SJCRH30 (cell line): Measurements from ENCODE around the gene ING3. TPM values are rescaled to one million over a fixed set of nuclear protein-coding genes. Genes with fewer than 3 reads are reported as not detected.
"Not testable (repeated sequence)": the region's sequence is repeated elsewhere in the genome, so short reads cannot be mapped to it uniquely, and the experiment has no call there.

Experiments used
- DNase-seq, 2 experiments: peaks; one replicate each; pipeline ENCODE4 v3.0.0-alpha.2; 2015 to 2020
- H3K27ac ChIP-seq: fragments of 250-450 bp; sonication (Bioruptor Pico); 2 replicates; pipeline ENCODE4 v1.5.1; 2020; ENCODE audit warnings: mild to moderate bottlenecking, moderate library complexity
- H3K27me3 ChIP-seq: fragments of 250-450 bp; sonication (Bioruptor Pico); 2 replicates; pipeline ENCODE4 v1.5.1; 2020; ENCODE audit warnings: mild to moderate bottlenecking, moderate library complexity
- H3K36me3 ChIP-seq: fragments of 250-450 bp; sonication (Bioruptor Pico); 2 replicates; pipeline ENCODE4 v1.5.1; 2020; ENCODE audit warnings: mild to moderate bottlenecking, moderate library complexity
- H3K4me1 ChIP-seq: fragments of 250-450 bp; sonication (Bioruptor Pico); 2 replicates; pipeline ENCODE4 v1.5.1; 2020; ENCODE audit warnings: mild to moderate bottlenecking, moderate library complexity
- H3K4me3 ChIP-seq: fragments of 250-450 bp; sonication (Bioruptor Pico); 2 replicates; pipeline ENCODE4 v1.5.1; 2020; ENCODE audit warnings: mild to moderate bottlenecking, moderate library complexity
- H3K9me3 ChIP-seq: fragments of 250-450 bp; sonication (Bioruptor Pico); replicated peaks from 2 replicates; pipeline ENCODE4 v1.5.1; 2020; ENCODE audit warnings: mild to moderate bottlenecking, moderate library complexity
- total RNA-seq: library from RNA; depleted of rRNA; stranded (reverse); fragments of >200 nt; shearing (Covaris generic); gene quantifications from 2 replicates; pipeline ENCODE4 v1.2.3, GENCODE V29; 2014

ING3 gene
- total RNA-seq, 1 experiment from 2014 or later, result 40.1 TPM

GRCh38 chr7:120973849-120974248 lies 23.3 kb downstream of the ING3 start:
- Histone ChIP-seq H3K27me3 (no peaks in the 10 kb centered on the region), H3K4me1 (no peaks in the 10 kb centered on the region), H3K4me3 (no peak overlapping the region), H3K9me3 (no peaks in the 10 kb centered on the region), H3K36me3 (peaks cover 70% of the 10 kb centered on the region), H3K27ac (no peak overlapping the region)
- no peak for DNase-seq

- Histone ChIP-seq H3K4me3 (no peak overlapping the region), H3K36me3 (peaks cover 17% of the 10 kb centered on the region)
Observed at GRCh38 chr7:120979765-120980499, 29.4 kb downstream of the ING3 start.

GRCh38 chr7:120981117-120981516 lies 30.5 kb downstream of the ING3 start:
- no peak overlapping the region for H3K27ac ChIP-seq
- H3K9me3 ChIP-seq, result no peaks in the 10 kb centered on the region
- DNase-seq, result no peak

More at GRCh38 chr7:120979765-120980499, 29.4 kb downstream of the ING3 start:
- no peaks in the 10 kb centered on the region for H3K9me3 ChIP-seq
- H3K27me3 ChIP-seq, result no peaks in the 10 kb centered on the region
- no peaks in the 10 kb centered on the region; the same call in 1 of the 2 replicates for H3K4me1 ChIP-seq
- no peak overlapping the region for H3K27ac ChIP-seq
- DNase-seq, result no peak

GRCh38 chr7:120981888-120982615 lies 31.5 kb downstream of the ING3 start:
- Histone ChIP-seq H3K4me1 (no peaks in the 10 kb centered on the region; the same call in 1 of the 2 replicates), H3K4me3 (no peak overlapping the region), H3K36me3 (no peaks in the 10 kb centered on the region), H3K27me3 (no peaks in the 10 kb centered on the region), H3K9me3 (no peaks in the 10 kb centered on the region), H3K27ac (no peak overlapping the region)
- DNase-seq, result no peak

More at GRCh38 chr7:120981117-120981516, 30.5 kb downstream of the ING3 start:
- H3K4me1 ChIP-seq, result no peaks in the 10 kb centered on the region; the same call in 1 of the 2 replicates
- H3K27me3 ChIP-seq, result no peaks in the 10 kb centered on the region
- no peak overlapping the region for H3K4me3 ChIP-seq
- peaks cover 8% of the 10 kb centered on the region for H3K36me3 ChIP-seq

- H3K9me3 ChIP-seq, DNase-seq, H3K4me1 ChIP-seq, H3K4me3 ChIP-seq, H3K36me3 ChIP-seq, H3K27me3 ChIP-seq, H3K27ac ChIP-seq: not testable (repeated sequence)
Observed at GRCh38 chr7:120983592-120983991, 33.0 kb downstream of the ING3 start.

GRCh38 chr7:120984406-120984805 lies 33.8 kb downstream of the ING3 start:
- DNase-seq, result no peak
- Histone ChIP-seq H3K27me3 (no peaks in the 10 kb centered on the region), H3K9me3 (no peaks in the 10 kb centered on the region), H3K27ac (no peak overlapping the region), H3K4me1 (no peaks in the 10 kb centered on the region; the same call in 1 of the 2 replicates), H3K36me3 (no peaks in the 10 kb centered on the region), H3K4me3 (no peak overlapping the region)

- Histone ChIP-seq H3K4me1 (peaks cover 3% of the 10 kb centered on the region; the same call in 1 of the 2 replicates), H3K27me3 (no peaks in the 10 kb centered on the region), H3K27ac (no peak overlapping the region), H3K9me3 (no peaks in the 10 kb centered on the region), H3K36me3 (no peaks in the 10 kb centered on the region), H3K4me3 (no peak overlapping the region)
- no peak for DNase-seq
Observed at GRCh38 chr7:120985130-120985758, 34.7 kb downstream of the ING3 start.

- no peaks in the 10 kb centered on the region for H3K36me3 ChIP-seq
- H3K9me3 ChIP-seq, result no peaks in the 10 kb centered on the region
- no peaks in the 10 kb centered on the region for H3K27me3 ChIP-seq
- no peak overlapping the region for H3K27ac ChIP-seq
- H3K4me1 ChIP-seq, result peaks cover 3% of the 10 kb centered on the region; the same call in 1 of the 2 replicates
- H3K4me3 ChIP-seq, result no peak overlapping the region
- DNase-seq, result no peak
Observed at GRCh38 chr7:120985839-120986238, 35.3 kb downstream of the ING3 start.

- Histone ChIP-seq H3K27me3 (no peaks in the 10 kb centered on the region), H3K27ac (no peak overlapping the region), H3K9me3 (no peaks in the 10 kb centered on the region), H3K4me1 (peaks cover 5% of the 10 kb centered on the region; the same call in 1 of the 2 replicates), H3K4me3 (no peak overlapping the region), H3K36me3 (no peaks in the 10 kb centered on the region)
- DNase-seq, result no peak
Observed at GRCh38 chr7:120986650-120987049, 36.1 kb downstream of the ING3 start.

GRCh38 chr7:120987280-120987679 lies 36.7 kb downstream of the ING3 start:
- H3K4me3 ChIP-seq, result no peak overlapping the region; the same call in 1 of the 2 replicates
- H3K27me3 ChIP-seq, result no peaks in the 10 kb centered on the region
- H3K36me3 ChIP-seq, result no peaks in the 10 kb centered on the region
- DNase-seq, result no peak
- H3K27ac ChIP-seq, result no peak overlapping the region
- no peaks in the 10 kb centered on the region for H3K9me3 ChIP-seq
- H3K4me1 ChIP-seq, result 0 out of 2 replicates have a peak, but pooled peaks cover 7% of the 10 kb centered on the region

- H3K4me1 ChIP-seq, result 0 out of 2 replicates have a peak, but pooled peaks cover 8% of the 10 kb centered on the region
- H3K27ac ChIP-seq, result no peak overlapping the region
- DNase-seq, result peak; percentile 90 to 96
- no peaks in the 10 kb centered on the region for H3K27me3 ChIP-seq
- H3K4me3 ChIP-seq, result peak overlapping the region; percentile 60
- no peaks in the 10 kb centered on the region for H3K9me3 ChIP-seq
- H3K36me3 ChIP-seq, result no peaks in the 10 kb centered on the region
Observed at GRCh38 chr7:120987683-120988590, 37.4 kb downstream of the ING3 start.

- H3K36me3 ChIP-seq, result no peaks in the 10 kb centered on the region
- peak; percentile 76 to 82 for DNase-seq
- no peaks in the 10 kb centered on the region for H3K9me3 ChIP-seq
- peak within 1 kb of the TSS; percentile 60 for H3K4me3 ChIP-seq
- H3K4me1 ChIP-seq, result 0 out of 2 replicates have a peak, but pooled peaks cover 8% of the 10 kb centered on the region
- peak within 1 kb of the TSS; percentile 2; the same call in 1 of the 2 replicates for H3K27ac ChIP-seq
- H3K27me3 ChIP-seq, result no peaks in the 10 kb centered on the region
Observed at GRCh38 chr7:120988591-120989256, 38.1 kb downstream of the ING3 start, which contains the start of gene CPED1. TSS of gene CPED1 (plus strand) at chr7:120988711. CDS start at chr7:120989622, 911 bp downstream.
